ENCODE data around the gene LRP11. TPM values are rescaled to one million over a fixed set of nuclear protein-coding genes. Genes with fewer than 3 reads are reported as not detected.
"Not testable (repeated sequence)": the region's sequence is repeated elsewhere in the genome, so short reads cannot be mapped to it uniquely, and the experiment has no call there.

LRP11 gene
- total RNA-seq, 1 donor from 2014 or later, result 17.8 TPM

GRCh38 chr6:149855040-149855654, 9.0 kb downstream of the LRP11 start:
- TF ChIP-seq CTCF (IDR thresholded peaks at IDR 0.05; ENCODE audit: unreplicated experiment), result no peak
- DNase-seq (ENCODE audit: low spot score in 2 of 2, unreplicated experiment in 2 of 2), result no peak
- peaks cover 26% of the 10 kb centered on the region for H3K4me1 Mint-ChIP-seq
- H3K27me3 Mint-ChIP-seq (ENCODE audit: low read depth), result no peaks in the 10 kb centered on the region
- no peak overlapping the region for H3K4me3 Mint-ChIP-seq
- H3K36me3 Mint-ChIP-seq, result no peaks in the 10 kb centered on the region
- H3K9me3 Mint-ChIP-seq, result no peaks in the 10 kb centered on the region
- peak overlapping the region; percentile 91 for H3K27ac Mint-ChIP-seq

GRCh38 chr6:149854532-149854931, 9.6 kb downstream of the LRP11 start:
- TF ChIP-seq CTCF (IDR thresholded peaks at IDR 0.05; ENCODE audit: unreplicated experiment), result no peak
- Mint-ChIP-seq H3K4me1 (peaks cover 26% of the 10 kb centered on the region), H3K4me3 (no peak overlapping the region), H3K36me3 (peaks cover 2% of the 10 kb centered on the region), H3K27me3 (ENCODE audit: low read depth) (no peaks in the 10 kb centered on the region), H3K27ac (peak overlapping the region; percentile 91), H3K9me3 (no peaks in the 10 kb centered on the region)
- DNase-seq (ENCODE audit: low spot score in 2 of 2, unreplicated experiment in 2 of 2), result no peak

DNA sequence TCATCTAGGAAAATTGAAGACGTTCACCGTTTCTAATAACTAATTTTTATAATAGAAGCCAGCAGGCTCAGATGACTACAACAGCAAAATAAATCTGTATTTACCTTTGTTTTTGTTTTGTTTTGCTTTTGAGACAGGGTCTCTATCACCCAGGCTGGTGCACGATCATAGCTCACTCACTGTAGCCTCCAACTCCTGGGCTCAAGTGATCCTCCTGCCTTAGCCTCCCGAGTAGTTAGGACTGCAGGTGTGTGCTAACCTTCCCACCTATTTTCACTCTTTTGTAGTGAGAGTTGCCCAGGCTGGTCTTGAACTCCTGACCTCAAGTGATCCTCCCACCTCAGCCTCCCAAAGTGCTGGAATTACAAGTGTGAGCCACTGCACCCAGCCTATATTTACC, 10.1 kb downstream of the LRP11 start:
- H3K27me3 Mint-ChIP-seq (ENCODE audit: low read depth); H3K9me3 Mint-ChIP-seq; H3K4me3 Mint-ChIP-seq; DNase-seq (ENCODE audit: low spot score in 2 of 2, unreplicated experiment in 2 of 2); H3K36me3 Mint-ChIP-seq; H3K27ac Mint-ChIP-seq: not testable (repeated sequence)
- H3K4me1 Mint-ChIP-seq, result peaks cover 26% of the 10 kb centered on the region

DNA sequence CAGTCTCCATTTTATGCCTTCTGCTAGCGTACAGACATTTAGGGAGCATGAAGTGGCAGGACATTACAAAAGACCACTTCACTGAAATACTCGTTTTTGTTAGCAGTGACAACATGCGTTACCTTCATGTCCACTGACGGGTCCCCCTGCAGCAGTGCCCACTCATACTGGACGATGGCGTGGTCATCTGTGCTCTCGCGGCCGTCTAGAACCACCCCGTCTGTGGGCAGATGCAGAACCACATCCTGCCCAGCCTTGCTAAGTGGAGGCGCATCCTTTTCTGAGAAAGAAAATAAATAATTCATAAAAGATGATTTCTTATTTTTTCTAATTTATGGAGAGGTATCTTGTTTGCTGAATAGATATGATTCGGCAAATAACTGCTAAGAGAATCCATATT, 11.3 kb downstream of the LRP11 start:
- no peak for TF ChIP-seq CTCF (IDR thresholded peaks at IDR 0.05; ENCODE audit: unreplicated experiment)
- H3K27ac Mint-ChIP-seq, result no peak overlapping the region
- H3K36me3 Mint-ChIP-seq, result peaks cover 2% of the 10 kb centered on the region
- no peak for DNase-seq (ENCODE audit: low spot score in 2 of 2, unreplicated experiment in 2 of 2)
- peaks cover 26% of the 10 kb centered on the region for H3K4me1 Mint-ChIP-seq
- no peaks in the 10 kb centered on the region for H3K9me3 Mint-ChIP-seq
- no peak overlapping the region for H3K4me3 Mint-ChIP-seq
- H3K27me3 Mint-ChIP-seq (ENCODE audit: low read depth), result no peaks in the 10 kb centered on the region

DNA sequence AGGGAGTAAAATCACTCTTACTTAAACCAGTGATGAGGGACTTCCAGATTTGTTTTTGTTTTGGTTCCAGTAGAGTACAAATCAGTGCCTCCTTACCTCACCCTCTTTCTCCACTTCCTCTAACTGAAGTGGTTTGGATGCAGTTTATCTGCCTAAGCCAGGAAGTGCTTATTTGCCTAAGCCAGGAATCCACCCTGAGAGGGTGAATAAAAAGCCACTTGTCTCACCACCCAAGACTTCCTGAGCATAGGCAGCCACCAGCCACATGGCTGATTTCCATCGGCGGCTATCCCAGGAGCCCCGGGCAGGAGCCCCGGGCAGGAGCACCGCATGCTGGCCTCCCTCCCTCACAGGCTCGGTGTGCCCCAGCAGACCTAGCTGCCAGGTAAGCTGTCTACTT, 12.0 kb downstream of the LRP11 start:
- no peak overlapping the region for H3K4me3 Mint-ChIP-seq
- no peak for DNase-seq (ENCODE audit: low spot score in 2 of 2, unreplicated experiment in 2 of 2)
- no peak overlapping the region for H3K27ac Mint-ChIP-seq
- no peaks in the 10 kb centered on the region for H3K27me3 Mint-ChIP-seq (ENCODE audit: low read depth)
- no peak for TF ChIP-seq CTCF (IDR thresholded peaks at IDR 0.05; ENCODE audit: unreplicated experiment)
- peaks cover 30% of the 10 kb centered on the region for H3K4me1 Mint-ChIP-seq
- peaks cover 2% of the 10 kb centered on the region for H3K36me3 Mint-ChIP-seq
- H3K9me3 Mint-ChIP-seq, result no peaks in the 10 kb centered on the region

GRCh38 chr6:149851461-149852110, 12.6 kb downstream of the LRP11 start:
- Mint-ChIP-seq H3K27me3 (ENCODE audit: low read depth) (no peaks in the 10 kb centered on the region), H3K4me3 (no peak overlapping the region), H3K27ac (no peak overlapping the region), H3K9me3 (no peaks in the 10 kb centered on the region), H3K4me1 (peaks cover 27% of the 10 kb centered on the region), H3K36me3 (peaks cover 2% of the 10 kb centered on the region)
- TF ChIP-seq CTCF (IDR thresholded peaks at IDR 0.05; ENCODE audit: unreplicated experiment), result no peak
- no peak for DNase-seq (ENCODE audit: low spot score in 2 of 2, unreplicated experiment in 2 of 2)

GRCh38 chr6:149848343-149848742, 15.8 kb downstream of the LRP11 start:
- not testable (repeated sequence) for H3K4me3 Mint-ChIP-seq; H3K36me3 Mint-ChIP-seq; H3K27me3 Mint-ChIP-seq (ENCODE audit: low read depth); DNase-seq (ENCODE audit: low spot score in 2 of 2, unreplicated experiment in 2 of 2); H3K9me3 Mint-ChIP-seq
- peak overlapping the region; percentile 43 for H3K27ac Mint-ChIP-seq
- peaks cover 20% of the 10 kb centered on the region for H3K4me1 Mint-ChIP-seq
